ENCODE data around the gene PODN.

PODN gene

GRCh38 chr1:53120659-53121058 lies 58.6 kb downstream of the PODN start:
- Histone ChIP-seq H3K9me3 (no peaks in the 10 kb centered on the region), H3K27ac (peak overlapping the region in 1 of 2 donors; percentile 66), H3K4me3 (no peak overlapping the region), H3K4me1 (peaks cover 0 to 59% (median 35%) of the 10 kb centered on the region in 4 donors), H3K36me3 (no peaks in the 10 kb centered on the region), H3K27me3 (no peaks in the 10 kb centered on the region)
- intact Hi-C loops (cut with DNase I; ENCODE audit: low total_unique reads): no loop called here
- DNase-seq: no peak
- no peak for TF ChIP-seq CTCF (IDR thresholded peaks at IDR 0.05)

- no peak for TF ChIP-seq CTCF (IDR thresholded peaks at IDR 0.05)
- no peaks in the 10 kb centered on the region for H3K36me3 ChIP-seq
- no peaks in the 10 kb centered on the region for H3K9me3 ChIP-seq
- intact Hi-C loops (cut with DNase I; ENCODE audit: low total_unique reads): no loop called here
- peak overlapping the region; percentile 66 to 69 for H3K27ac ChIP-seq
- peaks cover 0 to 58% (median 34%) of the 10 kb centered on the region in 4 donors for H3K4me1 ChIP-seq
- no peak overlapping the region for H3K4me3 ChIP-seq
- peak in 1 of 2 donors; percentile 42 for DNase-seq
- no peaks in the 10 kb centered on the region for H3K27me3 ChIP-seq
Observed at GRCh38 chr1:53121319-53122172, 59.5 kb downstream of the PODN start.

GRCh38 chr1:53122201-53122885 lies 60.3 kb downstream of the PODN start:
- H3K4me1 ChIP-seq: peaks cover 0 to 59% (median 34%) of the 10 kb centered on the region in 4 donors
- DNase-seq: peak in 1 of 2 donors; percentile 32
- H3K4me3 ChIP-seq: no peak overlapping the region
- no peaks in the 10 kb centered on the region for H3K27me3 ChIP-seq
- peak overlapping the region; percentile 66 to 69 for H3K27ac ChIP-seq
- H3K9me3 ChIP-seq: no peaks in the 10 kb centered on the region
- no peak for TF ChIP-seq CTCF (IDR thresholded peaks at IDR 0.05)
- no peaks in the 10 kb centered on the region for H3K36me3 ChIP-seq
- intact Hi-C loops (cut with DNase I; ENCODE audit: low total_unique reads): no loop called here

GRCh38 chr1:53122961-53123413 lies 61.0 kb downstream of the PODN start:
- no peak for DNase-seq
- TF ChIP-seq CTCF (IDR thresholded peaks at IDR 0.05): no peak
- intact Hi-C loops (cut with DNase I; ENCODE audit: low total_unique reads): no loop called here
- Histone ChIP-seq H3K36me3 (no peaks in the 10 kb centered on the region), H3K4me1 (peaks cover 0 to 59% (median 34%) of the 10 kb centered on the region in 4 donors), H3K9me3 (no peaks in the 10 kb centered on the region), H3K27me3 (no peaks in the 10 kb centered on the region), H3K4me3 (no peak overlapping the region), H3K27ac (peak overlapping the region; percentile 66 to 69)

- Histone ChIP-seq H3K4me3 (no peak overlapping the region), H3K4me1 (peaks cover 0 to 59% (median 34%) of the 10 kb centered on the region in 4 donors), H3K27ac (peak overlapping the region; percentile 66 to 69), H3K27me3 (no peaks in the 10 kb centered on the region), H3K36me3 (no peaks in the 10 kb centered on the region), H3K9me3 (no peaks in the 10 kb centered on the region)
- intact Hi-C loops (cut with DNase I; ENCODE audit: low total_unique reads): no loop called here
- TF ChIP-seq CTCF (IDR thresholded peaks at IDR 0.05): no peak
- DNase-seq: peak; percentile 86 to 91
Observed at GRCh38 chr1:53123453-53124140, 61.6 kb downstream of the PODN start.
